Duodenal mucosa (tissue), 2 donors: ENCODE data around the gene C2orf78.
A peak's percentile ranks its signal among the peaks of the same experiment; 100 is the strongest.

Experiments
- H3K27ac ChIP-seq: one replicate; pipeline ENCODE4 v1.7.0; 2013; ENCODE audit warnings: low read depth, low read length
- H3K27me3 ChIP-seq, 2 donors: one replicate each; pipeline ENCODE4 v1.7.0; 2013; ENCODE audit warnings: low read length in 2 of 2, control low read depth in 1 of 2; ENCODE audit not compliant: insufficient read depth in 2 of 2, control insufficient read depth in 1 of 2
- H3K36me3 ChIP-seq, 2 donors: one replicate each; pipeline ENCODE4 v1.7.0; 2013; ENCODE audit warnings: low read length in 2 of 2, control low read depth in 1 of 2; ENCODE audit not compliant: insufficient read depth in 2 of 2, control insufficient read depth in 1 of 2
- H3K4me1 ChIP-seq, 2 donors: one replicate each; pipeline ENCODE4 v1.7.0; 2013; ENCODE audit warnings: low read length in 2 of 2, control low read depth in 1 of 2; ENCODE audit not compliant: insufficient read depth in 2 of 2, control insufficient read depth in 1 of 2
- H3K4me3 ChIP-seq, 2 donors: one replicate each; pipeline ENCODE4 v1.7.0; 2013; ENCODE audit warnings: low read length in 2 of 2, low read depth in 1 of 2
- H3K9ac ChIP-seq, 2 donors: one replicate each; pipeline ENCODE4 v1.7.0; 2013; ENCODE audit warnings: low read length in 2 of 2, low read depth in 1 of 2
- H3K9me3 ChIP-seq, 2 donors: one replicate each; pipeline ENCODE4 v1.7.0; 2013; ENCODE audit warnings: low read length in 2 of 2, control low read depth in 1 of 2; ENCODE audit not compliant: control insufficient read depth in 1 of 2

Gene C2orf78

DNA sequence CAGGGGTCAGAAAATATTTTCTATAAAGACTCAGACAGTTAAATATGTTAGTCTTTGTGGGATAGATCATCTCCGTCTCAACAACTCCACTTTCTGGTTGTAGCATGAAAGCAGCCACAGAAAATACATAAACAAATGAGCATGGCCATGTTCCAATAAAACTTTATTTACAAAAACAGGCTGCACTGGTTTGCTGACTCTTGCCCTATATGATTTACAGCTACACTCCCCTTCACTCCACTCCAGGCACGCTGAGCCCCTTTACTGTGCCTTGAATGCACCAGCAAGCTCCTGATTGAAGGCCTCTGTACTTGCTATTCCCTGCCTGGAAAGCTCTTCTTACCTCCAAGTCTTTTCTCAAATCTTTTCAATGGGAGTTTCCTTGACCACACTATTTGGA is 39.0 kb downstream of the C2orf78 start:
- Histone ChIP-seq H3K4me3 (no peak overlapping the region), H3K4me1 (peaks cover 2 to 9% of the 10 kb centered on the region in 2 donors), H3K27ac (no peak overlapping the region), H3K9me3 (no peaks in the 10 kb centered on the region), H3K27me3 (no peaks in the 10 kb centered on the region), H3K9ac (no peak overlapping the region), H3K36me3 (no peaks in the 10 kb centered on the region)

DNA sequence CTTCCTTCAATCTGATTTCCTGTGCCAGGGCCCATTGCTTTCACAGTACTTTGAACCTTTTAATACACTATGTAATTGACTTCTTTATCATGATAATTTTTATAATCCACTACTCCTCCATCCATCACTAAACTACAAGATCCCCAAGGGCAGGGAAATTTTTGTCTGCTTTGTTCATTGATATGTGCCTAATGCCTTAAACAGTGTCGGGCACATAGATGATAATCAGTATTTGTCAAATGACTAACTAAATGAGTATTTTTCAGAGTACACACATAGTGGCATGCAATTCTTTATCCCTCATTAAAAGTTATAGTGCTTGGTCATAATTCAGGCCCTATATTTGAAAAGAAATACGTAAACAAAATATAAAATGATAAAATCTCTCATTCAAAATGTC is 39.4 kb downstream of the C2orf78 start:
- H3K4me1 ChIP-seq, result peaks cover 6 to 9% of the 10 kb centered on the region in 2 donors
- no peaks in the 10 kb centered on the region for H3K27me3 ChIP-seq
- H3K27ac ChIP-seq, result no peak overlapping the region
- no peak overlapping the region for H3K4me3 ChIP-seq
- H3K9ac ChIP-seq, result no peak overlapping the region
- no peaks in the 10 kb centered on the region for H3K36me3 ChIP-seq
- H3K9me3 ChIP-seq, result no peaks in the 10 kb centered on the region

DNA sequence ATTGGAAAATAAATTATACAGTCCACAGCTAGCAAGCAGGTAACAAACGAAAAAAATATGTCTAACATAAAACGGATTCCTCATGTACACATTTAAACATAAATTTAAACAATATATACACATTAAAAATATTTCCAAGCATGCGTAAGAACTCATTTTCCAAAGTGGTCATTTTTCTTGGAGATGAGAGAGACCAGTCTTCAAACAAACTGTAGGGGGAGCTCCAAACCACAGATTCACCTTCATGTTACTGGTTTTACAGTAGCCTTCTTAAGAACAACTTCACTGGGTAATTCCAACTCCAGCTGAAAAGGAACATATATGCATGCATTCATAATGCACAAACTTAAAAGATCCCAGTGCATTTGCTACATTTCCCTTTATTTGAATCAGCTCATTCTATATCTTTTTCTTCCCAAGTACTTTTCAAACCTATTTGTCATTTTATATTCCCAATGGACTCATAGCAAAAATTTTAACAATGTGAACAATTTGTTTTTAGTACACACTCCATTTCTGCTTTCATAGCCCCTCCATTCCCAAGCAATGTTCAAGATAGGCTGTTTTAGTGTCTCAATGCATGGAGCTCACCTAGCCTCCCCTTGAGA is 40.0 kb downstream of the C2orf78 start:
- no peaks in the 10 kb centered on the region for H3K36me3 ChIP-seq
- H3K27ac ChIP-seq, result no peak overlapping the region
- no peak overlapping the region for H3K4me3 ChIP-seq
- H3K9ac ChIP-seq, result no peak overlapping the region
- H3K9me3 ChIP-seq, result no peaks in the 10 kb centered on the region
- H3K4me1 ChIP-seq, result peaks cover 8 to 9% of the 10 kb centered on the region in 2 donors
- H3K27me3 ChIP-seq, result no peaks in the 10 kb centered on the region

DNA sequence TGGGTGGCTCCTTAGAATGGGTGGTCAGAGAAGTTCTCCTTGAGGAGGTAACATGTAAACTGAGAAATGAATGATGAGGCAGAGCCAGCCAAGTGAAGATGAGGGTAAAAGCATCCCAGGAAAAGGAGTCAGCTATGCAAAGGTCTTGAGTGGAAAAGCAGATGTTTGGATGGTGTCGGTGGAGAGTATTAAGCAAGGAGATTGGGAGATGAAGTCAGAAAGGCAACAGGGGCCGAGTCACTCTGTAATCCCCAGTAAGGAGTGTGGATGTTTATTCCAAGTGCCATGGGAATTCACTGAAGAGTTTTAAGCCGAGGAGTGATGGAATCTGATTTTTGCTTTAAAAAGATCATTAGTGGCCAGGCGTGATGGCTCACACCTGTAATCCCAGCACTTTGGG is 41.4 kb downstream of the C2orf78 start:
- Histone ChIP-seq H3K4me1 (peaks cover 20 to 21% of the 10 kb centered on the region in 2 donors), H3K27ac (no peak overlapping the region), H3K9me3 (no peaks in the 10 kb centered on the region), H3K4me3 (no peak overlapping the region), H3K27me3 (no peaks in the 10 kb centered on the region), H3K9ac (no peak overlapping the region), H3K36me3 (no peaks in the 10 kb centered on the region)

DNA sequence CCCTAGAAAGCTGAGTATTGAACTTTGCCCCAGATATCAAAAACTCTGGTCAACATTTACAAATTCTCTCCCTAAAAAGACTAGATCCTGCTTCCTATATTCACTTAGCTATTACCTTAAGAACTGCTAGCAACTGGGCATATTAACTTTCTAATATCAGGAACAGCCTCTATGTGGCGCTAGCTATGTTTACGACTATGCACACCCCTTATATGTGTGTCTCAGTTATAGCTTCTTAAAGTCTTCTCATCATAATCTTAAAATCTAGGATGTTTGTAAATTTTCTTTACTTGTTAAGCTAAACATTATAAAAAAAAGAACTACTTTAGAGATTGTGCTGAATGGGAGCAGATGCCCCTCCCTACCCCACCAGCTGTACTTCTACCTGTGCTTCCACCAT is 43.0 kb downstream of the C2orf78 start:
- peaks cover 0 to 5% of the 10 kb centered on the region in 2 donors for H3K36me3 ChIP-seq
- no peaks in the 10 kb centered on the region for H3K9me3 ChIP-seq
- H3K4me1 ChIP-seq, result peaks cover 24 to 30% of the 10 kb centered on the region in 2 donors
- H3K27me3 ChIP-seq, result no peaks in the 10 kb centered on the region
- no peak overlapping the region for H3K9ac ChIP-seq
- no peak overlapping the region for H3K27ac ChIP-seq
- H3K4me3 ChIP-seq, result no peak overlapping the region

DNA sequence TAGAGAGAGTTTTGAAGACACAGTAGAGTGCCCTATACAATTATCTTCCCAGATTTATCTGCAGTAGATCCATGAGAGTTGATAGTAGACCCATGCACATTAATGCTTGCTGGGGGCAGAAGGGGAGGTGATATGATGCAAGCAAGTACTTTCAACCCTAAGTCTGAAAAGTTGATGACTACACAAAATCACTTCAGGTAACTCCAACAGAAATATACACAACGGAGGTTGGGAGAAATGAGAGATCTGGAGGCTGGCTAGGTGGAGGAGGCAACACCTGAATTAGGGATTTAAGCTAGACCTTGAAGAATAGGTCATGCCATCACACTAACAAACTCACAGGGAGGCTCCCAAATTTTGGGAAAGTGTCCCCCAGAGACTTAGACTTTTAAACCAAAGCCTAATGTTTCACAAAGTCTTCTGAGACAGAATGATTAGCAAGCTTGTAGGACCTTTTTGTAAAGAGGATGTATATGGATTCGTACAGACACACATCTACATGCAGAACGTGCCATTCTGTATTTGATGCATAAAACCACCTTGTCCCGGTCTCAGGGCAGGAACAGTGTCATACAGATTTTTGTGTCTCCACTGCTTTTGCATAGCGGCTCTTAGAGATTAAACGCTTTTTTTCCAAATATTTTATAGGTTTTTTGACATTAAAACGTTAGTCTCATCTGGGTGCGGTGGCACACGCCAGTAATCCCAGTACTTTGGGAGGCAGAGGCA is 43.8 kb downstream of the C2orf78 start:
- Histone ChIP-seq H3K27ac (no peak overlapping the region), H3K36me3 (peaks cover 2 to 10% of the 10 kb centered on the region in 2 donors), H3K9ac (no peak overlapping the region), H3K27me3 (no peaks in the 10 kb centered on the region), H3K4me3 (peak overlapping the region; percentile 97 to 98), H3K4me1 (peaks cover 24 to 28% of the 10 kb centered on the region in 2 donors), H3K9me3 (no peaks in the 10 kb centered on the region)

DNA sequence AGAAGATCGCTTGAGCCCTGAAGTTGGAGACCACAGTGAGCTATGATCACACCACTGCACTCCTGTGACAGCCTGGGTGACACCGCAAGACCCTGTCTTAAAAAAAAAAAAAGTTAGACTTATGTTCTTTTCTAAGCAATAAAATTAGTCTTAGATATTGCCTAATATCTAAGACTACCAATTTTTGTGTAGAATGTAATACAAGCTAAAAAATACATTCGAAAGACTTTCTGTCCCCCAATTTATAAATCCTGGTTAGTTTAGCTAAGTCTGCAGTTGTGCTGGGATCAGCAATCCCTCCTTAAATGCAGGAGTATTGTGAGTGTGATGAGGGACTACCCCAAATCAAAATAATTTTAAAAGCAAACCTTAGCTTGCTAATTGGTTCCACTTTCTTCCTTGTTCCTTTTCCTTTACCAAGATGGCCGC is 44.4 kb downstream of the C2orf78 start:
- Histone ChIP-seq H3K27me3 (no peaks in the 10 kb centered on the region), H3K9me3 (no peaks in the 10 kb centered on the region), H3K36me3 (peaks cover 4 to 12% of the 10 kb centered on the region in 2 donors), H3K4me1 (peaks cover 24% of the 10 kb centered on the region in 2 donors), H3K4me3 (peak overlapping the region; percentile 97 to 98), H3K27ac (no peak overlapping the region), H3K9ac (peak overlapping the region in 1 of 2 donors; percentile 97)

DNA sequence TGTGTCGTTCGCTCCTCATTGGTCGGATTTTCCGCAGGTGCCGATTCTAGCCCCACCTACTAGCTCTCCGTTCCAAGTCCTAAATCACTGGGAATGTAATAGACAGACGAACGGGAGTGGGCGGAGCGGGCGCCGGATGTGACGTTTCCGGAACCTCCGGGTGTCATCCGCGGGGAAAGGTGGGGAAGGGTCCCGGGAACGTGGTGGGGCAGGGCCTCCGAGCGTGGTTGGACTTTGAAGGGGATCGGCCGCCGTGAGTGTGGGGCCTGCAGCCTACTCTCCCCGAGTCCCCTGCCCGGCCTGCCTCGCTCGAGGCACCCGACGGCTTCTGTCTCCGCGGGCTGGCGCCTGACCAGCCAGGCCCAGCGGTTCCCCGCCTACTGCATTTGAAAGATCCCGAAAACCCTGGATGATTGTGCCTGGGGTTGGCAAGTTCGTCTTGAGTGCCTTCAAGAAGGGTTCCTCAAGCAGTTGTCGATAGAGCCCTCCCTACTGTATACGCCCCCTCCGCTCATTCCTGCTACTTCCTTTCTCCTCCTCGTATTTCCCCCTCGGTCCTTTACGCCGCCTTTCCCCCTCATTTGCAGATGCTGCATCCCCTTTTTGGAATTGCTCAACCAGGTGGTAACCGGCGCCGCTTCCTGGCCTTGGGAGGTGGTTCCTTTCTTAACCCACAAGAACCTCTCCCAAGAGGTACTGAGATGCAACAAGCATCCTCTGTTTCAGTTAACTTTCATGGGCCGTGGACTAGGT is 45.0 kb downstream of the C2orf78 start, which contains the start of gene STAMBP:
TSS of gene STAMBP (plus strand) at position 144 of the 753 bp plus-strand sequence. CDS start 1,896 bp downstream, outside the sequence.
- Histone ChIP-seq H3K27me3 (no peaks in the 10 kb centered on the region), H3K4me1 (peaks cover 21 to 24% of the 10 kb centered on the region in 2 donors), H3K9me3 (no peaks in the 10 kb centered on the region), H3K27ac (peak within 1 kb of the TSS; percentile 86), H3K4me3 (peak within 1 kb of the TSS; percentile 97 to 98), H3K9ac (peak within 1 kb of the TSS; percentile 97 to 99), H3K36me3 (peaks cover 7 to 17% of the 10 kb centered on the region in 2 donors)

DNA sequence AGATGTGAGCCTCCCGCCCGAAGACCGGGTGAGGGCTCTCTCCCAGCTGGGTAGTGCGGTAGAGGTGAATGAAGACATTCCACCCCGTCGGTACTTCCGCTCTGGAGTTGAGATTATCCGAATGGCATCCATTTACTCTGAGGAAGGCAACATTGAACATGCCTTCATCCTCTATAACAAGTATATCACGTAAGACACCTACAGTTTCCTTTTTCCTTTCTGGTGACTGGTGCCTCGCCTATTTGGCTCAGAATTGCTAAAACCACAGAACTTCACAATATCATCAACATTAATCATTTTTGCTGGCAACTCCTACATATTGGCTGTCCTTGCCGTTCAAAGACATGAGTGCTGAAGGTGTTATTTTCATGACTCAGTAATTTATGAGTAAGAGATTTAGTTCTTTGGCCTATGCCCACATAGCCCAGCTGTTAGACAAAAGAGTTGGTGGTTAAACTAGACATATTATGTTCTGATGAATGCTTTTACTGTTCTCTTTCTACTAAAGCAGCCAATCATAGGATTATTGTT is 47.0 kb downstream of the C2orf78 start:
- H3K9me3 ChIP-seq, result no peaks in the 10 kb centered on the region
- no peak overlapping the region for H3K27ac ChIP-seq
- H3K27me3 ChIP-seq, result no peaks in the 10 kb centered on the region
- H3K36me3 ChIP-seq, result peaks cover 7 to 33% of the 10 kb centered on the region in 2 donors
- no peak overlapping the region for H3K4me3 ChIP-seq
- no peak overlapping the region for H3K9ac ChIP-seq
- peaks cover 21 to 24% of the 10 kb centered on the region in 2 donors for H3K4me1 ChIP-seq
